Prostate gland (tissue), 2 donors: ENCODE results near the gene CATSPERD.

ENCODE experiments used
- CTCF ChIP-seq, 4 experiments: fragments of 200-600 bp in 2 of 4; fragments of 450-650 bp in 2 of 4; sonication (generic) in 2 of 4; IDR thresholded peaks; 1 replicate in 3 of 4; 2 replicates in 1 of 4; pipeline ENCODE4 v1.5.1; 2016 to 2019; ENCODE audit warnings: antibody characterized with exemption in 4 of 4, mild to moderate bottlenecking in 2 of 4, moderate library complexity in 2 of 4
- POLR2A ChIP-seq: fragments of 450-650 bp; IDR thresholded peaks from one replicate; pipeline ENCODE4 v1.6.1; 2016; ENCODE audit warnings: antibody characterized with exemption, mild to moderate bottlenecking
- POLR2AphosphoS5 ChIP-seq: sonication (generic); formaldehyde crosslinking; IDR thresholded peaks from one replicate; pipeline ENCODE4 v1.6.1; 2017; ENCODE audit warnings: antibody characterized with exemption

- no peak for TF ChIP-seq CTCF (IDR thresholded peaks at IDR 0.05)
- no peak for TF ChIP-seq POLR2A
- TF ChIP-seq POLR2AphosphoS5 = no peak
Measured at GRCh38 chr19:5700455-5701092, 19.9 kb upstream of the CATSPERD start.
